HG02623 (cell line): ENCODE measurements around the gene RET.

Experiments
- ATAC-seq: cut with Tn5 transposase; IDR thresholded peaks from one replicate; pipeline ENCODE4 v1.9.1; 2021; ENCODE audit warnings: moderate library complexity; ENCODE audit not compliant: unreplicated experiment

RET gene

GRCh38 chr10:43105956-43106229 lies 29.0 kb downstream of the RET start:
- ATAC-seq, result no peak

GRCh38 chr10:43106256-43107091 lies 29.6 kb downstream of the RET start:
- no peak for ATAC-seq

DNA sequence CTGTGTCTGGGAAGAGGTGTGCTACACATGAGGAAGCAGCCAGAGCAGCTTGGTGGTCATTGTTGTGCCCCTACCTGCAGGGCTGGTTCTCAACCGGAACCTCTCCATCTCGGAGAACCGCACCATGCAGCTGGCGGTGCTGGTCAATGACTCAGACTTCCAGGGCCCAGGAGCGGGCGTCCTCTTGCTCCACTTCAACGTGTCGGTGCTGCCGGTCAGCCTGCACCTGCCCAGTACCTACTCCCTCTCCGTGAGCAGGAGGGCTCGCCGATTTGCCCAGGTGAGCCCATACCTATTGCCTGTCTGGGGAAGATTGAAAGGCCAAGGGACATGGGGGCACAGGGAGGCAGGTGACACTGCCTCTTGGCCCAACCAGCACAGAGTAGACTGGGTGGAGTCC lies 32.1 kb downstream of the RET start:
- ATAC-seq, result no peak

- ATAC-seq, result no peak
Measured at GRCh38 chr10:43109671-43110249, 32.9 kb downstream of the RET start.

GRCh38 chr10:43110338-43111071 lies 33.6 kb downstream of the RET start:
- ATAC-seq, result peak; percentile 65

- no peak for ATAC-seq
Measured at GRCh38 chr10:43111101-43111500, 34.2 kb downstream of the RET start.

- no peak for ATAC-seq
Measured at GRCh38 chr10:43111921-43112607, 35.2 kb downstream of the RET start.

GRCh38 chr10:43112608-43112961 lies 35.7 kb downstream of the RET start:
- no peak for ATAC-seq

DNA sequence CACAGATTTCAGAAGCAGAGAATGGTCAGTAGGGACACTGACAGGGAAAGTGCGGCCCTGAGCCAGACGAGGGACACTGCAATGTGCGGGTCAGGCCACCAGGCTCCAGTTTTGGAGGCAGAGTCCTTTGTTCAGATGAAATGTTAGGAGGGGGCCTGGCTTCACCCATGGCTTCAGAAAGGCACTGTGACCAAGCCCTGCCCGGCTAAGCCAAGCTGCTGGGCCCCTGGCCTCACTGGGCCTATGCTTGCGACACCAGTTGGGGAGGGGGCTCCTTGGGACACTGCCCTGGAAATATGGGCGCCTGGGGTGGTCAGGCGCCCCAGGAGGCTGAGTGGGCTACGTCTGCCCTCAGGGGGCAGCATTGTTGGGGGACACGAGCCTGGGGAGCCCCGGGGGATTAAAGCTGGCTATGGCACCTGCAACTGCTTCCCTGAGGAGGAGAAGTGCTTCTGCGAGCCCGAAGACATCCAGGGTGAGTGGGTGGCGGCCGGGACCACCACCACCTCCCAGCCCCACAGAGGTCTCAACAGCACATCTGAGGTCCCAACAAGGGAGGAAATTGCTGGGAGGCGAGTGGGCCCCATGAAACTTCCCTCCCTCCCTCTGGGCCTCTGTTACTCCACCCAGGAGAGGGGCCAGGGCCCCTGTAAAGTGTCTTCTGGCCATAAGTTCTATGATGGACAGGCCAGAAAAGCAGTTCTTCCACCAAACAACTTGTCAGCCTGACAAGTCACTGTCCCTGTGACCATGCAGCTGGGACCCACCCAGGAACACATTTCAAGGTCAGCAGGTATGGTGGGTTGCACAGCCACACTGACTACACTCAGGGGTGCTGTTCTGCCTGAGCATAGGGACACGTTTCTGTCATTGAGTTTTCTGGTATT lies 36.6 kb downstream of the RET start:
- no peak for ATAC-seq

- ATAC-seq, result no peak
Measured at GRCh38 chr10:43114088-43114742, 37.3 kb downstream of the RET start.

DNA sequence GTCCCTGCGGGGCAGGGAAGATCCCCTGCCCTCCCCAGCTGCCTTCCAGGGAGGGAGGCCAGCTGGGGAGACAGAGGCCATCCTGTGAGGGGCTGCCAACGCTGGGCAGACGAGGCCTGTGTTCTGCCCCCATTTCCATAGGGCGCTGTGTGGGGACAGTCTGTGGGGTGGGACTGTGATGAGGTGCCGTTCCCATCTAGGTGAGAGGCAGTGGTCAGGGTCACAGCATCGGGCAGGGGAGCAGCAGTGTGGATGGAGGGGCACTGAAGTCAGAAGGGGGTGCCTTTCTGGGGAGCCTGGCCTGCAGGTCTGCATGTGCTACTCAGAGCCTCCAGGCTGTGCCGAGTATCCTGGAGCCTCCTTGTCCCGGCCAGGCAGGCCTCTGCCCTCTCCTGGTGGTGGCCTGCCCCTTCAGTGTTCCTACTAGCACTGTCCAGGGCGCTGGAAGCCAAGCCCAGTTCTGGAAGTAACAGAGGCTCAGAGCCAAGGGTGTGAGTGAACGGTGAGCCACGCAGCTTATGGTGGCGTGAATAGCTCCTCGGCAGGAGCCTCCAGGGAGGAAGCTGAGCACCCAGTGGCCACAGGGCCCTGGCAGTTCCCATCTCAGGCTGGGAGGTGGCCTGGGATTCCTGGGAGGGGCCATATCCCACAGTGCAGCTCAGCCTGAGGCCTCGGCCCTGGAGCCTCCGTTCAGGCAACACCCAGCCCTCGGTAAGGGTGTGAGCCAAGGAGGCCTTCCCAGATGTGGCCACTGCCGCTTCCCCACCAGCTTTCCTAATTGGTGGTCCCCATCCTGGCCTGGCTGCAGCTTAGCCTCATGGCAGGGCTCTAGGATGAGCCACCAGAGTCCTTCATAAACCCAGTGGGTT lies 38.1 kb downstream of the RET start:
- no peak for ATAC-seq

- no peak for ATAC-seq
Measured at GRCh38 chr10:43115881-43116595, 39.2 kb downstream of the RET start.

DNA sequence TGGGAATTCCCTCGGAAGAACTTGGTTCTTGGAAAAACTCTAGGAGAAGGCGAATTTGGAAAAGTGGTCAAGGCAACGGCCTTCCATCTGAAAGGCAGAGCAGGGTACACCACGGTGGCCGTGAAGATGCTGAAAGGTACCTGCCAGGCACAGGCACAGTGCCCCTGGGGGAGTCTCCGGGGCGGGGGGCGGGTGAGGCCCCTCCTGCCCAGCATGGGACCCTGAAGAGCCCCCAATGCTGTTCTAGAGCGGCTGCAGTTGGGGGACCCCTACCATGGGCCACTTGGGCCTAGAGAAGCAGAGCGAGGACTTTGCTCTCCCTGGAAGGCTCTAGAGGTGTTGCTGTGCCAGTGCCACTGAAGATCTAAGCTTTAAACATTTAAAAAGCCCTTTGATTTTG lies 39.7 kb downstream of the RET start:
- no peak for ATAC-seq

GRCh38 chr10:43117031-43117776 lies 40.3 kb downstream of the RET start:
- no peak for ATAC-seq

GRCh38 chr10:43117777-43118583 lies 41.1 kb downstream of the RET start:
- no peak for ATAC-seq

GRCh38 chr10:43118631-43119415 lies 42.0 kb downstream of the RET start:
- no peak for ATAC-seq
